Measurements from ENCODE around the gene CDH3.

The CDH3 gene

DNA sequence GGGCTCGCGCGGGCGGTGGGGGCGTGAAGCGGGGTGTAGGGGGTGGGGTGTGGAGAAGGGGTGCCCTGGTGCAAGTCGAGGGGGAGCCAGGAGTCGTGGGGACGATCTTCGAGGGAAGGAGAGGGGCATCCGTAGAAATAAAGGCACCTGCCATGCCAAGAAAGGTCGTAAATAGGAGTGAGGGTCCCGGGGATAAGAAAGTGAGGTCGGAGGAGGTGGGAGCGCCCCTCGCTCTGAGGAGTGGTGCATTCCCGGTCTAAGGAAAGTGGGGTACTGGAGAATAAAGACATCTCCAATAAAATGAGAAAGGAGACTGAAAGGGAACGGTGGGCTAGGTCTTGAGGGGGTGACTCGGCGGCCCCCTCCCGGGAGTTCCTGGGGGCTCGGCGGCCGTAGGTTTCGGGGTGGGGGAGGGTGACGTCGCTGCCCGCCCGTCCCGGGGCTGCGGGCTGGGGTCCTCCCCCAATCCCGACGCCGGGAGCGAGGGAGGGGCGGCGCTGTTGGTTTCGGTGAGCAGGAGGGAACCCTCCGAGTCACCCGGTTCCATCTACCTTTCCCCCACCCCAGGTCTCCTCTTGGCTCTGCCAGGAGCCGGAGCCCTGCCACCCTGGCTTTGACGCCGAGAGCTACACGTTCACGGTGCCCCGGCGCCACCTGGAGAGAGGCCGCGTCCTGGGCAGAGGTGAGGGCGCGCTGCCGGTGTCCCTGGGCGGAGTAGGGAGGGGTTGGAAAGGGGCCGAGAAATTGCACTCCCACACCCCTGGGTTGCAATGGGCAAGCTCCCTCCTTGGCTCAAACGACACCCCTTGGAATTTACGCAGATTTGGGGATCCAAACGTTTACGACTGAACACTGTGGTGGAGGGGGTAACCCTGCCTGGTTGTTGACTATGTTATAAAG lies 92.9 kb downstream of the CDH3 start:
- no peak for DNase-seq (ENCODE audit: low read depth, low spot score)

DNA sequence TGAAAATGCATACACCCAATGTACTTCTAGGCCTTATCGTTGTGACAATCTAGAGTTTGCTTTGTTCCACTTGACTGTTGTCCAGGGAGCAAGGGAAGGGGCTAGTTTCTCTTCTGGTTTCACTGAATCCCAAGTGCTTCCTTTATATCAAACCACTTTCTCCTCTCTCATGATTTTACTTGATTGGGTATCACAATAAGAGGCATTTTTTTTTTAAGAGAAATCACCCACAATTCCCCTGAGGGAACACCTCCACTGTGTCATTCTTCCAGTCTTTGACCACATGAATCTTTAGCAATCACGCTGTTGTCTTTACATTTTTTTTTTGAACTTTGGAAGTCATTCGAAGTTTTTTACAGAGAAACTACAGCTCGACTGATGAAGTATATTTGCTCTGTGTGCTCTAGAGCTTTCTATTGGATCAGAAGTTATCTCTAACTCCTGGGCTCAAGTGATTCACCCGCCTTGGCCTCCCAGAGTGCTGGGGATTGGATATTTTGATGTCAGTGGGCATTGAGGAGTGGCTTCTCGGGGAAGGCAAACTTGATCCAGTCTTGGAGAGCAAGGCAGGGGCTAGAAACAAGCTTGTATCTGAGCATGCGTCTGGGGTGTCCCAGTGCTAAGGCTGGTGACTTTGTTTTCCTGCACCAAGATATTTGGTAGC lies 95.0 kb downstream of the CDH3 start:
- DNase-seq (ENCODE audit: low read depth, low spot score) = no peak

- DNase-seq (ENCODE audit: low read depth, low spot score) = no peak
These were observed 95.7 kb downstream of the CDH3 start for GRCh38 chr16:68740628-68741346.

DNA sequence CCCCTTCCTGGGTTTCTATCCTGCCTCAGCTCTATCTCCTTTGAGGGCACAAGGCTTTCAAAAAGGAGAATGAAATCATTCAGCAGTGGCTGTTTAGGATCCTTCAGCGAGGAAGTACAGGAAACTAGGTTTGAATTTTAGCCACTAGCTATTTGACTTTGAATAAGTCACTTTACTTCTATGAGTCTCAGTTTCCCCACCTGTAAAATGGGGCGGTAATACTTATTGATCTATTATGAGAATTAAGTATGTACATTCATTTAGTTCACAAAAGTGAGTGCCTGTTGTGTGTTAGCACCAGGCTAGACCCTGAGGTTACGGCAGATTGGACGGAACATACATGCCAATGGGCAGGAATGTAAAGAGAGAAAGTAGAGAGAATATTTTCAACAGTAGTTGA lies 98.6 kb downstream of the CDH3 start:
- no peak for DNase-seq (ENCODE audit: low read depth, low spot score)

GRCh38 chr16:68744744-68745280 lies 99.7 kb downstream of the CDH3 start:
- no peak for DNase-seq (ENCODE audit: low read depth, low spot score)

DNA sequence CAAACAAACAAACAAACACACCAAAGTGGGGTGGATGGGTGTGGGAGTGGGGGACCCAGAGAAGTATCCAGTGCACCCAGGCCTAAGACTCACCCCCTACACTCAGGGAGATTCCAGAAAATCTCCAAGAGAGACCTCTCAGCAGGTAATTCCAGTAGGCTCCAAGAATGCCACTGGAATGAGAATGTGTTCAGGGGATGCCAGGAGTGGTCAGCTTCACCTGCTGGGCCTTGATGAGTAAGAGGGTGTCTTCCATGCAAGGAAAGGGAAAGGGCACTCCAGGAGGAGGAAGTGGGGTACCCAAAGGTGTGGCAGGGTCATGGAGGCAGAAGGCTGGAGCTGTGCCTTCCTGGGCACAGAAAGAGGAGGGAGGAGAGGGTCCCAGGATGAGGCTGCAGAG lies 101.8 kb downstream of the CDH3 start:
- DNase-seq (ENCODE audit: low read depth, low spot score) = no peak

DNA sequence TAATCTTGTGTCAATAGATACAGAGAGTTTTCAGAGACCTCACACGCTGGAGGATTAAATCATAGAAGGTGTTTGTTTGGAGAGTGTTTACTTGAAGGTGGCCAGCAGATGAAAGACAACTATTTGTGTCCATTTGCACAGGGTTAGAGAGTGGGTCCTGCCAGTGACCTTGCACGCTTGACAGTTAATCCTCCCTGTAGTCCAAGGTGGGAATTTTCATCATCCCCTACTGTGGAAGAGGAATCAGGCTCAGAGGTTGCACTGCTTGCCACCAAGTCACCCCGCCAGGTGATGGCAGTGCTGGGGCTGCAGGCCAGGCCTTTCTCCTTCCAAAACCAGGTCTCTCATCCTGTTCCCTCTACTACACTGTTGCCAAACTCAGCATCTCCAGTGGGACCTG lies 104.3 kb downstream of the CDH3 start:
- no peak for DNase-seq (ENCODE audit: low read depth, low spot score)
